Dedifferentiated amniotic fluid mesenchymal stem cell (primary cell): ENCODE data around the gene OPHN1.

Experiments used
- DNase-seq: peaks from one replicate; pipeline ENCODE4 v3.0.0-alpha.2; 2016; ENCODE audit errors: extremely low spot score

The OPHN1 gene

GRCh38 chrX:68433155-68433980 lies at the start of gene OPHN1:
Gene OPHN1 (minus strand): TSS chrX:68433495. CDS start chrX:68433020, 475 bp downstream.
- DNase-seq: peak; percentile 54

DNA sequence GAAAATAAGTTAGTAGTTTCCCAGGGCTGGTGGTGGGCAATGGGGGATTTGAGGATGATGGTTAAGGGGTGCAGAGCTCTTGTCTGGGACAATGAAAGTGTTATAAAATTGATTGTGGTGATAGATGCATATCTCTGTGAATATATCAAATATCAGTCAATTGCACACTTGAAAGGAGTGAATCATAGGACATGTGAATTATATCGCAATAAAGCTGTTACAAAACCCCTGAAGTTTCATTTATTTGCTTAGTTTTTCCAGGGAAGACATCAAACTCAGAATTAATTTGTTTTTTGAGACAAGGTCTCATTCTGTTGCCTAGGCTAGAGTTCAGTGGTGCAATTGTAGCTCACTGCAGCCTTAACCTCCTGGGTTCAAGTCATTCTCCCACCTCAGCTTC lies 47.7 kb upstream of the OPHN1 start:
- DNase-seq: no peak

- DNase-seq: no peak
These were observed 31.5 kb upstream of the OPHN1 start for GRCh38 chrX:68464796-68465195.

GRCh38 chrX:68463880-68464279 lies 30.6 kb upstream of the OPHN1 start:
- no peak for DNase-seq

DNA sequence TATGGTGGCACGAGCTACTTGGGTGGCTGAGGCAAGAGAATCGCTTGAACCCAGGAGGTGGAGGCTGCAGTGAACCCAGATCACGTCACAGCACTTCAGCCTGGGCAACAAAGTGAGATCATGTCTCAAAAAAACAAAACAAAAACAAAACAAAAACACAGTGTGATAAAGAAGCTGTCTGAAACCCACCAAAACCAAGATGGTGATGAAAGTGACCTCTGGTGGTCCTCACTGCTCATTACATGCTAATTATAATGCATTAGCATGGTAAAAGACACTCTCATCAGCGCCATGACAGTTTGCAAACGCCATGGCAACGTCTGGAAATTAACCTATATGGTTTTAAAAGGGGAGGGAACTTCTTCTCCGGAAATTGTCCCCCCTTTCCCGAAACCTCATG lies 29.4 kb upstream of the OPHN1 start:
- DNase-seq: no peak

GRCh38 chrX:68462197-68462596 lies 28.9 kb upstream of the OPHN1 start:
- DNase-seq: no peak

DNA sequence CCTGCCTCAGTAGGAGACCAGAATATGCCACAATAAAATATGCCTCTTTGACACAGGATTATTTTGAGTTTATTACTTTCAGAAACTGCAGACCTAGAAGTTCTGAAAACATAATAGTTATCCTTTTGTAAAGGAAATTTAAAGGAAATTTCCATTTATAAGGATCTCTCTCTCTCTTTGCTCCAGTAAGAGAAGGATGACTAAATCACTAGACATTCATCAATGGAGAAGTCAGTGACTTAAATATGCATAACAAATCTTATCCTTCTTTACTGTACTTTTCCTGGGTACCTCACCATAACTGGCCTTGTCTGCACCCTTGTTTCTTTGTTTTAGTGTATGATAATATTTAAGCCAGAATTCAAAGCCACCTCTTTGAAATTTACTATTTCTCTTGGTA lies 28.3 kb upstream of the OPHN1 start:
- DNase-seq: no peak

- DNase-seq: no peak
These were observed 27.8 kb upstream of the OPHN1 start for GRCh38 chrX:68461093-68461492.

GRCh38 chrX:68455151-68455510 lies 21.8 kb upstream of the OPHN1 start:
- DNase-seq: no peak

DNA sequence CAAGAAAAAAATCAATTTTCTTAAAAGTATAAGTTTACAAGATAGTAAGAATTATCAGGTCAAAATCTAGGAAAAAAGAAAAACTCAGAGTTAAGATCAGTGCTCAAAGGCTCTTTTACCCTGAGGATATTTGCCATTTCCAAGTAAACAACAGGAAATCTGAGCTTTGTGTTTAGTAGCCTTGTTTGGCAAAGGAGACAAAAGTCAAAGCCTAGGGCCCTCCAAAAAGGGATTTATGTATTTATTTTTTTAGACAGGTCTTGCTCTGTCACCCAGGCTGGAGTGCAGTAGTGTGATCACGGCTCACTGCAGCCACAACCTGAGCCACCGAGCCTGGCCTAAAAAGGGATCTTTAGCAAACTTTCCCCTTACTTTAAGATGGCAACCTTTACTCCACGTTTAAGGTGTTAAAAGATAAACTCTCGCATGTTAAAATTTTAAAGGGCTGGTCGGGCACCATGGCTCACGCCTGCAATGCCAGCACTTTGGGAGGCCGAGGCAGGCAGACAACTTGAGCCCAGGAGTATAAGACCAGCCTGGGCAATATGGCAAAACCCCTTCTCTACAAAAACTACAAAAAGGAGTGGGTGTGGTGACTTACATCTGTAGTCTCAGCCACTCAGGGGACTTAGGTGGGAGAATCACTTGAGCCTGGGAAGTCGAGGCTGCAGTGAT lies 21.3 kb upstream of the OPHN1 start:
- DNase-seq: no peak

DNA sequence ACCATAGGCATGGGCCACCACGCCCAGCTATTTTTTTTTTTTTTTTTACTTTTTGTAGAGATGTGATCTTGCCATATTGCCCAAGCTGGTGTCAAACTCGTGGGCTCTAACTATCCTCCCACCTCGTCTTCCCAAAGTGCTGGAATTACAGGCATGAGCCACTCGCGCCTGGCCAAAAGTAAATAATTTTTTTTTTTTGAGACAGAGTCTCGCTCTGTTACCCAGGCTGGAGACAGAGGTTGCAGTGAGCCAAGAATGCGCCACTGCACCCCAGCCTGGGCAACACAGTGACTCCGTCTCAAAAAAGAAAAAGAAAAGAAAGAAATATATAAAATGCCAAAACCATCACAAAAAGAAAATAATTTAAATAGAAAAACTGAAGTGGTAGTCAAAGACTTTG lies 18.4 kb upstream of the OPHN1 start:
- no peak for DNase-seq

DNA sequence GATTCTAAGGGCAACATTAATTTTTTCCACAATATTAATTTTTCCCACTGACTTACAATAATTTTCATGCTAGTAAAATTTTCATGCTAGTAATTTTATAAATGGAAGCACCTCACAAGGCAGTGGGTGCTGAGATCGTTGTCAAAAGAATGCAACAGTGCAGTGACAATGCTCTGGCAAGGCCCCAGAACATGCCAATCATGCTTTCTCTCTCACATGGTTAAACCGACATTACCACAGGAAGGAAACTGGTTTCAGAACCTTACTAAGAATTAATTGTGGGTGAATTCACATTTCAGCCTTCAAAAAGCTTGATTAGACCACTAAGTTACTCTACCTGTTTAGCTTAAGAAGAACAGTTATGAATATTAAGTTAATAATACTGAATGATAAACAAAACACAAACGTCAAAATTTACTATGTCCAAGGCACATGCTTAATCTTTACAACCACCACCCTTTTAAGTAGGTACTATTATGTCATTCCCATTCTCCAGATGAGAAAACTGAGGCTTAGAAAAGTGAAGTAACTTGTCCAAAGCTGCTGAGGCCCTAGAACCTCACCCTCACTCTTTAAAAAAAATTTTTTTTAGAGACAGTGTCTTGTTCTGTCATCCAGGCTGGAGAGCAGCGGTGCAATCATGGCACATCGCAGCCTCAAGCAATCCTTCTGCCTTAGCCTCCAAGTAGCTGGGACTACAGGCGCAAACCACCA lies 10.0 kb upstream of the OPHN1 start:
- DNase-seq: peak; percentile 22

GRCh38 chrX:68440940-68441339 lies 7.6 kb upstream of the OPHN1 start:
- DNase-seq: peak; percentile 51

- DNase-seq: no peak
These were observed 7.1 kb upstream of the OPHN1 start for GRCh38 chrX:68440442-68440841.

DNA sequence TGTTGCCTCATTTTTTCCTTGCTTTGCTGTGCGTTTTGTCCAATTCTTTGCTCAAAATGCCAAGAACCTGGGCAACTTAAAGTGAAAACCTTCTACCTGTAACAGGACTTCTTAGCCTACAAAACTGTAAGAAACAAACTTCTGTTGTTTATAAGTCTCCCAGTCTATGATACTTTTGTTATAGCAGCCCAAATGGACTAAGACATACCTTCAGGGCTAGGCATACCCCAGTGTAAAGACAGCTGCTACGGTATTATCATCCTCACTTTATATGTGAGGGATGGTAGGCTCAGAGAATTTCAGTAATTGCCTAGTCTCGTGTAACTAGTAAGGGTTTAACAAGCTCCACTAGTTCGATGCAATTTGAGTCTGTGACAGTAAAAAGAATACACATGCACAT lies 6.0 kb upstream of the OPHN1 start:
- DNase-seq: no peak

DNA sequence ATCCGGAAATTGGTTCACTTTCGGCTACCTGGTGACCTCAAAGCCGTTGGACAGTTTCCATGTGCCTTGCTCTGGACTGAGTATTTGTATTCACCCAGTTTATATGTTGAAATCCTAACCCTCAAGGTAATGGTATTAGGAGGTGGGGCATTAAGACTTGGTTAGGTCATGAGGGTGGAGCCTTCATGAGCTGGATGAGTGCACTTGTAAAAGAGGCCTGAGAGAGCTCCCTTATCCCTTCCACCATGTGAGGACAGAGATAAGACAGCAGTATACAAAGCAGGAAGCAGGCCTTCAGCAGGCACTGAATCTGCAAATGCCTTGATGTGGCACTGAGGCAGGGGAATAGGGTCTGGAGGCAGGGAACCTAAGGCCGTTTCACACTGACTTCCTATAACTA lies 5.3 kb upstream of the OPHN1 start:
- DNase-seq: no peak

DNA sequence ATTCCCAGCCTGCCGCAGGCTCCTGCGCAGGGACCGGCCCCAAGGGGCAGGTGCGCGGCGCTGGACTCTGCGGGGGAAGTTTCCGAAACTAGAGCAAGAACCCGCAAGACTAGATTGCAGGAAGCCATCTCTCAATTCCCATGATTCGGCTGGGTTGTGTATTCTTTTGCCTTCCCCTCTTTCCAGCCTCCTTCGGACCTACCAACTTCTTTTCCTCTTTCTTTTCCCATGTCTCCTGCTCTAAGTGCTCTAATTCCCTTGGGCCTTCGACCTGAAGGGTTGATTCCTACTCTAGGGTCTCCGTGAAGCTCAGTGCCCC lies 645 bp upstream of the OPHN1 start:
- no peak for DNase-seq

GRCh38 chrX:68432648-68433047 lies 647 bp downstream of the OPHN1 start:
- DNase-seq: no peak

GRCh38 chrX:68431836-68432235 lies 1.5 kb downstream of the OPHN1 start:
- no peak for DNase-seq

GRCh38 chrX:68429216-68429615 lies 4.1 kb downstream of the OPHN1 start:
- DNase-seq: no peak

DNA sequence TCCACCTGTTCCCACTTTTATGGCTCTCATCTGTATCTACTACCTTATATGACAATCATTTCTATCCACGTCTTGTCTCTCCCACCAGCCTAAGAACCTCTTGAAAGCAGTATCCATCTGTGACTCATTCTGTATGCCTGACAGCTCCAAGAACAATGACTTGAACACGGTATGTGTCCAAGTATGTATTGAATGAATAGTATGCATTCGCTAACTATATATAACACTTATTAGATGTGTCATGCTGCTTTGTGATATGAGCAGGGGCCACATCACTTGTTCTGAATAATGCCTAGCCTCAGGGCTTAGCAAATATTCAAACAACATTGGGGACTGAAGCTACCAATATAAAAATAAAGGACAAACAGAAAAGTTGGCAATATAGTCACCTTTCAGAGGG lies 4.9 kb downstream of the OPHN1 start:
- no peak for DNase-seq

DNA sequence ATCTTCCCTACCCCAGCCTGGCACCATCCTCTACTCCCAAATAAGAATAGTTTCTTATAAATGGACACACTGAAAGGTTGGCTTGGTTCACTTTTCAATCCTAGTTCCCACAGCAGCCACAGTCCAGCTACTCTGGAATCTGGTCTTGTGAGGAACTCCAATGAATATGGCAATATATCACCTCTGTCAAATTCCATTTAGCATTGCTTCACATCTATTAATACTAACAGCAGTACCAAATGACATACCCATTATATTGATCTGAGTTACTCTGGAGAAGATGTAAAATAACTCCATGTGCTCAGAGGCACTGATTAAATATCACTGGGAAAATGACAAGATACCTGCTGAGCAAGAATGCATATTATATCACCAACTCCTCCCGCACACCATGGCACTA lies 8.6 kb downstream of the OPHN1 start:
- DNase-seq: no peak

DNA sequence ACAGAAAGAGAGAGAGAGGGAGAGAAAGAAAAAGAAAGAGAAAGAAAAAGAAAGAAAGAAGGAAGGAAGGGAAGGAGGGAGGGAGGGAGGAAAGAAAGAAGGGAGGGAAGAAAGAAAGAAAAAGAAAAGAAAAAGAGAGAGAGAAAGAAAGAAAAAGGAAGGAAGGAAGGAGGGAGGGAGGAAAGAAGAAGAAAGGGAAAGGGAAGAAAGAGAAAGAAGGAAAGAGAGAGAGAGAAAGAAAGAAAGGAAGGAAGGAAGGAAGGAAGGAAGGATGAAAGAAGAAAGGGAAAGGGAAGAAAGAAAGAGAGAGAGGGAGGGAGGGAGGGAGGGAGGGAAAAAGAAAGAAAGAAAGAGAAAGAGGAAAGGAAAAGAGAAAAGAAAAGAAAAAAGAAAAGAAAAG lies 10.8 kb downstream of the OPHN1 start:
- no peak for DNase-seq
